Thyroid gland (tissue), 4 donors: ENCODE data around the gene CPT1A. TPM values are rescaled to one million over a fixed set of nuclear protein-coding genes. Genes with fewer than 3 reads are reported as not detected.

Source experiments
- DNase-seq, 2 donors: peaks; one replicate each; pipeline ENCODE4 v3.0.0-alpha.2; 2019
- H3K27ac ChIP-seq, 3 donors: fragments of 200-600 bp; sonication (generic); 1 replicate in 2 of 3; 2 replicates in 1 of 3; pipeline ENCODE4 v1.5.1; 2016 to 2019; ENCODE audit warnings: mild to moderate bottlenecking in 1 of 3, moderate library complexity in 1 of 3
- H3K27me3 ChIP-seq: fragments of 200-600 bp; sonication (generic); one replicate; pipeline ENCODE4 v1.5.1; 2019
- H3K36me3 ChIP-seq, 2 donors: fragments of 200-600 bp; sonication (generic); one replicate each; pipeline ENCODE4 v1.5.1; 2016 to 2019
- H3K4me1 ChIP-seq, 2 donors: fragments of 200-600 bp; sonication (generic); one replicate each; pipeline ENCODE4 v1.5.1; 2017 to 2019
- H3K4me3 ChIP-seq, 3 donors: fragments of 200-600 bp; sonication (generic); replicated peaks in 1 of 3; 1 replicate in 2 of 3; 2 replicates in 1 of 3; pipeline ENCODE4 v1.5.1; 2016; ENCODE audit warnings: mild to moderate bottlenecking in 1 of 3
- H3K9me3 ChIP-seq: fragments of 200-600 bp; sonication (generic); one replicate; pipeline ENCODE4 v1.5.1; 2017
- CTCF ChIP-seq, 6 experiments: fragments of 200-600 bp in 3 of 6; fragments of 450-650 bp in 3 of 6; sonication (generic) in 3 of 6; IDR thresholded peaks; one replicate each; pipeline ENCODE4 v1.5.1; 2016 to 2019; ENCODE audit warnings: antibody characterized with exemption in 6 of 6, mild to moderate bottlenecking in 2 of 6, inconsistent platforms in 1 of 6, moderate library complexity in 1 of 6
- POLR2A ChIP-seq, 2 donors: fragments of 450-650 bp; IDR thresholded peaks; one replicate each; pipeline ENCODE4 v1.6.1; 2017; ENCODE audit warnings: antibody characterized with exemption in 2 of 2, mild to moderate bottlenecking in 2 of 2, moderate library complexity in 1 of 2
- WGBS, 2 donors: methylation state at CpG; one replicate each; pipeline ENCODE4 v1.1.5; 2017; 5-methylcytosine and 5-hydroxymethylcytosine counted together
- intact Hi-C: fragments of 100-400 bp; cut with DNase I; formaldehyde crosslinking; loops from one replicate; pipeline ENCODE4 v1.15.1; 2023
- total RNA-seq, 4 donors: library from RNA; depleted of rRNA; stranded (reverse); fragments of >200 nt; gene quantifications; one replicate each; pipeline ENCODE4 v1.2.3, GENCODE V29; 2016

CPT1A gene
- total RNA-seq, 4 donors from 2014 or later, result 29.9 to 58.0 (median 43.8) TPM

GRCh38 chr11:68750195-68751003 is 91.3 kb downstream of the CPT1A start:
- WGBS, 2 donors, result 9 to 41% methylated on average over 9 to 24 of the region's 76 CpGs
- Histone ChIP-seq H3K36me3 (no peaks in the 10 kb centered on the region), H3K27me3 (no peaks in the 10 kb centered on the region), H3K27ac (no peak overlapping the region), H3K4me3 (peak overlapping the region in 1 of 3 donors; percentile 47), H3K9me3 (no peaks in the 10 kb centered on the region), H3K4me1 (peaks cover 0 to 19% of the 10 kb centered on the region in 2 donors)
- no peak for TF ChIP-seq CTCF (IDR thresholded peaks at IDR 0.05)
- no peak for TF ChIP-seq POLR2A (IDR thresholded peaks at IDR 0.05)
- intact Hi-C loops, result no loop called here
- peak; percentile 15 to 37 for DNase-seq

- TF ChIP-seq POLR2A (IDR thresholded peaks at IDR 0.05) (no peak), CTCF (IDR thresholded peaks at IDR 0.05) (no peak)
- H3K9me3 ChIP-seq, result no peaks in the 10 kb centered on the region
These were observed 92.2 kb downstream of the CPT1A start for GRCh38 chr11:68749229-68750123.

GRCh38 chr11:68748061-68748460 is 93.7 kb downstream of the CPT1A start:
- no peak overlapping the region for H3K27ac ChIP-seq
- H3K9me3 ChIP-seq, result no peaks in the 10 kb centered on the region
- peaks cover 0 to 19% of the 10 kb centered on the region in 2 donors for H3K4me1 ChIP-seq
- DNase-seq, result no peak
- intact Hi-C loops, result no loop called here
- no peaks in the 10 kb centered on the region for H3K36me3 ChIP-seq
- TF ChIP-seq POLR2A (IDR thresholded peaks at IDR 0.05) (no peak), CTCF (IDR thresholded peaks at IDR 0.05) (no peak)
- H3K4me3 ChIP-seq, result no peak overlapping the region
- H3K27me3 ChIP-seq, result no peaks in the 10 kb centered on the region
- WGBS, 2 donors, result 91 to 96% methylated on average over 2 of the region's 2 CpGs

More at GRCh38 chr11:68749229-68750123, 92.2 kb downstream of the CPT1A start:
- DNase-seq, result no peak
- 76 to 82% methylated on average over 20 of the region's 20 CpGs for WGBS, 2 donors
- H3K27ac ChIP-seq, result no peak overlapping the region
- no peaks in the 10 kb centered on the region for H3K36me3 ChIP-seq
- intact Hi-C loops, result no loop called here
- no peaks in the 10 kb centered on the region for H3K27me3 ChIP-seq
- H3K4me3 ChIP-seq, result no peak overlapping the region
- H3K4me1 ChIP-seq, result peaks cover 0 to 19% of the 10 kb centered on the region in 2 donors

- no peak overlapping the region for H3K4me3 ChIP-seq
- H3K27ac ChIP-seq, result no peak overlapping the region
- no peak for DNase-seq
- intact Hi-C loops, result no loop called here
- no peaks in the 10 kb centered on the region for H3K27me3 ChIP-seq
- no peaks in the 10 kb centered on the region for H3K9me3 ChIP-seq
- 93 to 96% methylated on average over 3 of the region's 3 CpGs for WGBS, 2 donors
- no peaks in the 10 kb centered on the region for H3K4me1 ChIP-seq
- H3K36me3 ChIP-seq, result no peaks in the 10 kb centered on the region
- TF ChIP-seq CTCF (IDR thresholded peaks at IDR 0.05) (no peak), POLR2A (IDR thresholded peaks at IDR 0.05) (no peak)
These were observed 98.2 kb downstream of the CPT1A start for GRCh38 chr11:68743539-68743938.
